Esophagus muscularis mucosa (tissue), 4 donors: ENCODE data around the gene CRNN.

Source experiments
- CTCF ChIP-seq, 3 experiments: fragments of 200-600 bp in 2 of 3; fragments of 450-650 bp in 1 of 3; sonication (generic) in 2 of 3; IDR thresholded peaks; one replicate each; pipeline ENCODE4 v1.5.1; 2017 to 2019; ENCODE audit warnings: antibody characterized with exemption in 3 of 3, mild to moderate bottlenecking in 2 of 3, moderate library complexity in 1 of 3
- EP300 ChIP-seq: sonication (generic); formaldehyde crosslinking; IDR thresholded peaks from one replicate; pipeline ENCODE4 v1.6.1; 2017; ENCODE audit warnings: antibody characterized with exemption
- POLR2A ChIP-seq: fragments of 450-650 bp; IDR thresholded peaks from one replicate; pipeline ENCODE4 v1.6.1; 2017; ENCODE audit warnings: antibody characterized with exemption, moderate library complexity, mild to moderate bottlenecking, low read depth
- POLR2AphosphoS5 ChIP-seq, 2 donors: sonication (generic); formaldehyde crosslinking; IDR thresholded peaks; one replicate each; pipeline ENCODE4 v1.6.1; 2017; ENCODE audit warnings: antibody characterized with exemption in 2 of 2

- TF ChIP-seq CTCF (IDR thresholded peaks at IDR 0.05) (no peak), POLR2A (no peak), EP300 (no peak), POLR2AphosphoS5 (IDR thresholded peaks at IDR 0.05) (no peak)
Measured at GRCh38 chr1:152394151-152394550, 19.9 kb downstream of the CRNN start.
